ACC112 (cell line): ENCODE data around the gene AVL9.
"Not testable (repeated sequence)": the region's sequence is repeated elsewhere in the genome, so short reads cannot be mapped to it uniquely, and the experiment has no call there.

Source experiments
- H2AFZ ChIP-seq: fragments of 200-600 bp; sonication (generic); one replicate; pipeline ENCODE4 v1.6.0; 2017; ENCODE audit warnings: antibody characterized with exemption, low read length; ENCODE audit not compliant: unreplicated experiment
- H3K27ac ChIP-seq: fragments of 200-600 bp; sonication (generic); 2 replicates; pipeline ENCODE4 v1.5.1; 2014; ENCODE audit warnings: low read depth, mild to moderate bottlenecking, antibody characterized with exemption, low read length, moderate library complexity
- H3K27me3 ChIP-seq: fragments of 200-600 bp; sonication (generic); 2 replicates; pipeline ENCODE4 v1.6.1; 2014; ENCODE audit warnings: mild to moderate bottlenecking, antibody characterized with exemption, low read length, moderate library complexity, mixed read lengths; ENCODE audit not compliant: insufficient read depth
- H3K36me3 ChIP-seq: fragments of 200-600 bp; sonication (generic); 2 replicates; pipeline ENCODE4 v1.6.1; 2016; ENCODE audit warnings: mild to moderate bottlenecking, antibody characterized with exemption, low read length, moderate library complexity, mixed read lengths; ENCODE audit not compliant: insufficient read depth
- H3K4me1 ChIP-seq: fragments of 200-600 bp; sonication (generic); one replicate; pipeline ENCODE4 v1.6.1; 2016; ENCODE audit warnings: low read length, mixed read lengths; ENCODE audit not compliant: insufficient read depth, unreplicated experiment, control insufficient read depth
- H3K4me3 ChIP-seq: fragments of 200-600 bp; sonication (generic); 2 replicates; pipeline ENCODE4 v1.5.1; 2014; ENCODE audit warnings: mild to moderate bottlenecking, low read depth, low read length
- H3K79me2 ChIP-seq: fragments of 200-600 bp; sonication (generic); one replicate; pipeline ENCODE4 v1.6.0; 2016; ENCODE audit warnings: low read length; ENCODE audit not compliant: control insufficient read depth, unreplicated experiment, insufficient read depth

AVL9 gene

GRCh38 chr7:32609463-32609862 lies 114.2 kb downstream of the AVL9 start:
- H3K4me1 ChIP-seq = peaks cover 11% of the 10 kb centered on the region
- H3K27ac ChIP-seq = no peak overlapping the region
- no peaks in the 10 kb centered on the region for H3K36me3 ChIP-seq
- H3K27me3 ChIP-seq = no peaks in the 10 kb centered on the region
- no peak overlapping the region for H2AFZ ChIP-seq
- no peaks in the 10 kb centered on the region for H3K79me2 ChIP-seq
- H3K4me3 ChIP-seq = no peak overlapping the region

- Histone ChIP-seq H3K79me2 (no peaks in the 10 kb centered on the region), H2AFZ (peak overlapping the region; percentile 78), H3K36me3 (no peaks in the 10 kb centered on the region), H3K27ac (peak overlapping the region; percentile 47), H3K4me3 (peak overlapping the region; percentile 25; the same call in 1 of the 2 replicates), H3K27me3 (no peaks in the 10 kb centered on the region), H3K4me1 (peaks cover 14% of the 10 kb centered on the region)
Observed at GRCh38 chr7:32611201-32612099, 116.2 kb downstream of the AVL9 start.

GRCh38 chr7:32616625-32617024 lies 121.3 kb downstream of the AVL9 start:
- H3K4me3 ChIP-seq = no peak overlapping the region
- H3K36me3 ChIP-seq = no peaks in the 10 kb centered on the region
- no peaks in the 10 kb centered on the region for H3K79me2 ChIP-seq
- 0 out of 2 replicates have a peak overlapping the region, but pooled peaks have one; percentile 5 for H3K27ac ChIP-seq
- H3K27me3 ChIP-seq = no peaks in the 10 kb centered on the region
- no peak overlapping the region for H2AFZ ChIP-seq
- peaks cover 8% of the 10 kb centered on the region for H3K4me1 ChIP-seq

GRCh38 chr7:32618470-32618869 lies 123.2 kb downstream of the AVL9 start:
- H3K27me3 ChIP-seq = no peaks in the 10 kb centered on the region
- H3K27ac ChIP-seq = no peak overlapping the region
- peaks cover 4% of the 10 kb centered on the region for H3K4me1 ChIP-seq
- no peak overlapping the region for H2AFZ ChIP-seq
- H3K79me2 ChIP-seq = no peaks in the 10 kb centered on the region
- H3K36me3 ChIP-seq = no peaks in the 10 kb centered on the region
- H3K4me3 ChIP-seq = no peak overlapping the region

- peaks cover 4% of the 10 kb centered on the region for H3K4me1 ChIP-seq
- no peak overlapping the region for H2AFZ ChIP-seq
- H3K79me2 ChIP-seq = no peaks in the 10 kb centered on the region
- no peak overlapping the region for H3K4me3 ChIP-seq
- no peaks in the 10 kb centered on the region for H3K36me3 ChIP-seq
- no peaks in the 10 kb centered on the region for H3K27me3 ChIP-seq
- H3K27ac ChIP-seq = no peak overlapping the region
Observed at GRCh38 chr7:32618987-32619386, 123.7 kb downstream of the AVL9 start.

GRCh38 chr7:32619416-32619815 lies 124.1 kb downstream of the AVL9 start:
- not testable (repeated sequence) for H3K4me3 ChIP-seq, H3K27me3 ChIP-seq, H3K36me3 ChIP-seq, H3K79me2 ChIP-seq, H3K4me1 ChIP-seq, H2AFZ ChIP-seq, H3K27ac ChIP-seq

GRCh38 chr7:32631021-32631420 lies 135.7 kb downstream of the AVL9 start:
- Histone ChIP-seq H3K36me3 (no peaks in the 10 kb centered on the region), H3K27ac (no peak overlapping the region), H3K79me2 (no peaks in the 10 kb centered on the region), H2AFZ (no peak overlapping the region), H3K4me1 (no peaks in the 10 kb centered on the region), H3K4me3 (no peak overlapping the region), H3K27me3 (no peaks in the 10 kb centered on the region)

DNA sequence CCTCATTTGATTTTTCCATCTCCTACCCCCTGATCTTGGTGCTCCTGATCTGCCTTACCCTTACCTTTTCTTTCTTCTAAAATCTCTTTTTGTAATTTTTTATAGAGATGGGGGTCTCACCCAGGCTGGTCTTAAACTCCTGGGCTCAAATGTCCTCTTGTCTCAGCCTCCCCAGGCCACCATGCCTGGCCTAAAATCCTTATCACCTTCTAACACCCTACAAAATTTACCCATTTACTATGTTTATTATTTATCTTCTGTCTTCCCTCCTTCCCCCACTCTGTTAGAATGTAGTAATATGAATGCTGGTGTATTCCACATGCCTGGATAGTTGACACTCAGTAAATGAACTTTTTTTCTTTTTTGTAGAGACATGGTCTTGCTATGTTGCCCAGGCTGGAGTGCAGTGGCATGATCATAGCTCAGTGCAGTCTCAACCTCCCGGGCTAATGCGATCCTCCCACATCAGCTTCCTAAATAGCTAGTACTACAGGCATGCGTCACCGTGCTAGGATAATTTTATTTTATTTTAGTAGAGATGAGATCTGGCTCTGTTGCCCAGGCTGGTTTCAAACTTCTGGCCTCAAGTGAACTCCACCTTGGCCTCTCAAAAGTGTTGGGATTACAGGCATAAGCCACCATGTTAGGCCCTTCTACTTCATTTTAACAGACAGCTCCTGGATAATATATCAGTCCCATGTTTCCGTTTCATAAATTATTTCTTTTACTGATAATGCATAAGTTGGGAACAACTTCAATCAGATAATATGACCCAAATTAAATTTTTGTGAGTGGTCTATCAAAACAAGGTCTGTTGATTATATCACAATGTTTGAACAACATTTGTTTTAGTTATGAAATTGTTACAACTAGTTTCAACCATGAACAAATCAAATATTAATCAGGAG lies 136.6 kb downstream of the AVL9 start:
- H3K27ac ChIP-seq, H3K4me3 ChIP-seq, H3K27me3 ChIP-seq, H3K4me1 ChIP-seq, H3K79me2 ChIP-seq, H2AFZ ChIP-seq, H3K36me3 ChIP-seq: not testable (repeated sequence)

DNA sequence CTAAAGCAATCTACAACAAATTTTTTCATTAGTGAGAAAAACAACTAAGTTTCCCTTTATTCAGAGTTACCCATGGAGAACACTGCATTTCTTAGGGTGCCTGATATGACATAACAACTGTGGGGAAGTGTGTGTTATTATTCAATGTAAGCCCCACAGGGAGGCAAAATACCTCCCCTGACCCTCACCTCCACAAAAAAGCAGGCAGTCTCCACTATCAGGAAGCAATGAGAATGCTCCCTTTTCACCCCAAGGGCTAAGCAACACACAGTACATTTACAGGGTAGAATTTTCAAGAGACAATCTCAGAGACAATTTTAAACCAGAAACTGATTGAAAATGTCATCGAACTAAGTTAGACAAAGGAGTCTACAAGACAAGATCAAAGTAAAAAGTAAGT lies 138.2 kb downstream of the AVL9 start:
- H3K4me3 ChIP-seq, H3K79me2 ChIP-seq, H3K27ac ChIP-seq, H2AFZ ChIP-seq, H3K4me1 ChIP-seq, H3K36me3 ChIP-seq, H3K27me3 ChIP-seq: not testable (repeated sequence)

- H3K4me1 ChIP-seq, H3K4me3 ChIP-seq, H3K79me2 ChIP-seq, H2AFZ ChIP-seq, H3K36me3 ChIP-seq, H3K27me3 ChIP-seq, H3K27ac ChIP-seq: not testable (repeated sequence)
Observed at GRCh38 chr7:32634798-32635393, 139.6 kb downstream of the AVL9 start.
